OCI-LY1 (cell line): Measurements from ENCODE around the gene HTR6.

ENCODE experiments used
- H2AFZ ChIP-seq: fragments of 200-600 bp; sonication (generic), shearing (Covaris generic); 2 replicates; pipeline ENCODE4 v1.6.0; 2014; ENCODE audit warnings: antibody characterized with exemption, mild to moderate bottlenecking, low read length
- H3F3A ChIP-seq: fragments of 200-600 bp; sonication (generic), shearing (Covaris generic); 2 replicates; pipeline ENCODE4 v1.6.0; 2014; ENCODE audit warnings: mild to moderate bottlenecking, antibody characterized with exemption, low read length, moderate library complexity; ENCODE audit not compliant: insufficient read depth
- H3K27ac ChIP-seq: fragments of 200-600 bp; sonication (generic); 2 replicates; pipeline ENCODE4 v1.5.1; 2014; ENCODE audit warnings: low read length, mixed run types, mild to moderate bottlenecking, low read depth; ENCODE audit not compliant: poor library complexity, severe bottlenecking
- H3K27me3 ChIP-seq: fragments of 200-600 bp; sonication (generic); 2 replicates; pipeline ENCODE4 v1.6.0; 2014; ENCODE audit warnings: antibody characterized with exemption, mild to moderate bottlenecking, low read length, moderate library complexity; ENCODE audit not compliant: insufficient read depth
- H3K36me3 ChIP-seq: fragments of 200-600 bp; sonication (generic); 2 replicates; pipeline ENCODE4 v1.6.1; 2014; ENCODE audit warnings: mild to moderate bottlenecking, antibody characterized with exemption, low read length, moderate library complexity, mixed read lengths; ENCODE audit not compliant: insufficient read depth
- H3K4me1 ChIP-seq: fragments of 200-600 bp; sonication (generic); 2 replicates; pipeline ENCODE4 v1.5.1; 2014; ENCODE audit warnings: mild to moderate bottlenecking, low read length, moderate library complexity; ENCODE audit not compliant: insufficient read depth, severe bottlenecking
- H3K4me2 ChIP-seq: fragments of 200-600 bp; sonication (generic), shearing (Covaris generic); 2 replicates; pipeline ENCODE4 v1.6.1; 2014; ENCODE audit warnings: low read length
- H3K4me3 ChIP-seq: fragments of 200-600 bp; sonication (generic); 2 replicates; pipeline ENCODE4 v1.5.1; 2014; ENCODE audit warnings: low read length, low read depth, mild to moderate bottlenecking, mixed read lengths; ENCODE audit not compliant: poor library complexity, severe bottlenecking
- H3K79me2 ChIP-seq: fragments of 200-600 bp; shearing (Covaris generic); 2 replicates; pipeline ENCODE4 v1.6.1; 2016; ENCODE audit warnings: mixed run types, low read length, mixed read lengths; ENCODE audit not compliant: insufficient read depth
- H3K9ac ChIP-seq: fragments of 200-600 bp; sonication (generic), shearing (Covaris generic); 2 replicates; pipeline ENCODE4 v1.6.1; 2014; ENCODE audit warnings: mild to moderate bottlenecking, low read length, mixed read lengths
- H3K9me2 ChIP-seq: fragments of 200-600 bp; sonication (generic), shearing (Covaris generic); 2 replicates; pipeline ENCODE4 v1.6.1; 2014; ENCODE audit warnings: low read depth, mild to moderate bottlenecking, low read length, mixed read lengths
- H3K9me3 ChIP-seq: fragments of 200-600 bp; shearing (Covaris generic); 2 replicates; pipeline ENCODE4 v1.6.1; 2014; ENCODE audit warnings: low read length, mixed read lengths
- H4K20me1 ChIP-seq: fragments of 200-600 bp; sonication (generic), shearing (Covaris generic); 2 replicates; pipeline ENCODE4 v1.6.0; 2016; ENCODE audit warnings: mild to moderate bottlenecking, low read length; ENCODE audit not compliant: insufficient read depth
- EZH2 ChIP-seq: fragments of 200-600 bp; sonication (generic), shearing (Covaris generic); IDR thresholded peaks from 2 replicates; pipeline ENCODE4 v1.8.0; 2017; ENCODE audit warnings: borderline replicate concordance, mixed run types, mild to moderate bottlenecking, antibody characterized with exemption, low read length, moderate library complexity, mixed read lengths
- TF ChIP-seq, protein P1 (sequence below): fragments of 200-600 bp; sonication (generic), shearing (Covaris generic); IDR thresholded peaks from 2 replicates; pipeline ENCODE4 v1.5.1; 2017; ENCODE audit warnings: mild to moderate bottlenecking, antibody characterized with exemption, low read length, moderate library complexity, mixed read lengths

Gene HTR6

DNA sequence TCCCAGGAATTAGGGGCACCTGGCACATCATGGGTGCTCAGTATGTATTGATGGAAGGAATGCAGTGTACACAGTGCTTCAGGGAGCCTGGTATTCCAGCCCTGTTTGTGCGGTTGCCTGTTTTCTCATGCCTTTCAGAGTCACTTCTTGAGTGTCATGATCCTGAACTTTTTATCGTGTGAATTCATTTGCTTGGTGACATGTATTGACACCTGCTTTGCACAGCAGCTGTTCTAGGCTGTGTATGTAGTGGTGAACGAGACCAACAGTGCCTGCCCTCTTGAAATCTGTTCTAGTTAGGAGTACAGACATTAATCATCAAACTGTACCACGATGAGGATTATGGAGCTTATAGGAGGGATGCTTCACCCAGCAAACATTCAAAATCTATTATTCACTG lies 6.1 kb downstream of the HTR6 start:
- no peak overlapping the region for H3K9ac ChIP-seq
- H3K9me3 ChIP-seq = no peaks in the 10 kb centered on the region
- no peaks in the 10 kb centered on the region for H3K36me3 ChIP-seq
- H3K4me2 ChIP-seq = no peak overlapping the region
- H3F3A ChIP-seq = no peaks in the 10 kb centered on the region
- no peaks in the 10 kb centered on the region for H3K4me1 ChIP-seq
- H4K20me1 ChIP-seq = no peaks in the 10 kb centered on the region
- no peaks in the 10 kb centered on the region for H3K27me3 ChIP-seq
- H3K27ac ChIP-seq = no peak overlapping the region
- H2AFZ ChIP-seq = no peak overlapping the region
- H3K9me2 ChIP-seq = no peaks in the 10 kb centered on the region
- H3K4me3 ChIP-seq = no peak overlapping the region
- TF ChIP-seq, protein P1, sequence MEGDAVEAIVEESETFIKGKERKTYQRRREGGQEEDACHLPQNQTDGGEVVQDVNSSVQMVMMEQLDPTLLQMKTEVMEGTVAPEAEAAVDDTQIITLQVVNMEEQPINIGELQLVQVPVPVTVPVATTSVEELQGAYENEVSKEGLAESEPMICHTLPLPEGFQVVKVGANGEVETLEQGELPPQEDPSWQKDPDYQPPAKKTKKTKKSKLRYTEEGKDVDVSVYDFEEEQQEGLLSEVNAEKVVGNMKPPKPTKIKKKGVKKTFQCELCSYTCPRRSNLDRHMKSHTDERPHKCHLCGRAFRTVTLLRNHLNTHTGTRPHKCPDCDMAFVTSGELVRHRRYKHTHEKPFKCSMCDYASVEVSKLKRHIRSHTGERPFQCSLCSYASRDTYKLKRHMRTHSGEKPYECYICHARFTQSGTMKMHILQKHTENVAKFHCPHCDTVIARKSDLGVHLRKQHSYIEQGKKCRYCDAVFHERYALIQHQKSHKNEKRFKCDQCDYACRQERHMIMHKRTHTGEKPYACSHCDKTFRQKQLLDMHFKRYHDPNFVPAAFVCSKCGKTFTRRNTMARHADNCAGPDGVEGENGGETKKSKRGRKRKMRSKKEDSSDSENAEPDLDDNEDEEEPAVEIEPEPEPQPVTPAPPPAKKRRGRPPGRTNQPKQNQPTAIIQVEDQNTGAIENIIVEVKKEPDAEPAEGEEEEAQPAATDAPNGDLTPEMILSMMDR = no peak
- TF ChIP-seq EZH2 = no peak
- no peaks in the 10 kb centered on the region for H3K79me2 ChIP-seq

DNA sequence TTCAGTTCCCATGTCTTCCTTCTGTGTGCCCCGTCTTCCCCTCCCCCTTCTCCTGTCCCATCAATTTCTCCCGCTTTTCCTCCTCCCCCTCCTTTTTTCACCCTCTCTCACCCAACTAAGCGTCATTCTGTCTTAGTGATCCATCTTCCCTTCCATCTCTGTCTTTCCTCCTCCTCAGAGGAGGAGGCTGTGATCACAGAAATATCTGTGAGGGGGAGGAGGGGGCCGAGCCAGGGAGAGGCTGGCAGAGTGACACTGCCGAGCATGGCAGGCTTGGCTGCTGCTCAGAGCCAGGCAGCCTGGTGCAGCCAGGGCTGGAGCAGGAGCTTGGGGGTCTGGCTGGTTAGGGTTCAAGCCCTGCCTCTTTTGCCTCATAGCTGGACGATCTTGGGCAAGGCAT lies 7.6 kb downstream of the HTR6 start:
- no peaks in the 10 kb centered on the region for H3K36me3 ChIP-seq
- no peaks in the 10 kb centered on the region for H3K79me2 ChIP-seq
- no peak overlapping the region for H3K4me3 ChIP-seq
- no peaks in the 10 kb centered on the region for H3K9me2 ChIP-seq
- H4K20me1 ChIP-seq = no peaks in the 10 kb centered on the region
- no peak for TF ChIP-seq EZH2
- no peaks in the 10 kb centered on the region for H3K9me3 ChIP-seq
- no peak overlapping the region for H3K9ac ChIP-seq
- H3K4me2 ChIP-seq = no peak overlapping the region
- no peak overlapping the region for H2AFZ ChIP-seq
- H3K27ac ChIP-seq = no peak overlapping the region
- H3K27me3 ChIP-seq = no peaks in the 10 kb centered on the region
- no peaks in the 10 kb centered on the region for H3F3A ChIP-seq
- H3K4me1 ChIP-seq = no peaks in the 10 kb centered on the region

DNA sequence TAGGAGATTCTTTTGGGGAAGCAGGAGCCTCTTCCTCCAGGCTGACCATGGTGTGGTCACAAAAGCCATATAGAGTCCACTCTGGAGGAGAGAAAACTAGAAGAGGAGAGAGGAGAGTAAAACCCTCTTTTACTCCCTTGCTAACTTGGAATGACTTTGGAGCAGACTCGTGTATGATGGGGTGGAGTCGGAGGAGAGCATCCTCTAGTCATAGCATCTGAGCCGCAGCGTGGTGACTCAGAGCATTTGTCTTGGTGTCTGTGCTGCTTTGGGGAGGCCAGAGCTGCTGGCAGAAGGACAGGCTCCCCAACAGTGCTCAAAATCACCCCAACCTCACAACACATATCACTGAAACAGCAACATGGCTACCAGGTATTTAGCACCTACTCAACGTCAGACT lies 11.1 kb downstream of the HTR6 start:
- H3K4me2 ChIP-seq = no peak overlapping the region
- H3K9me3 ChIP-seq = no peaks in the 10 kb centered on the region
- no peak overlapping the region for H3K4me3 ChIP-seq
- no peak overlapping the region for H2AFZ ChIP-seq
- TF ChIP-seq, protein P1 = no peak
- no peak for TF ChIP-seq EZH2
- no peaks in the 10 kb centered on the region for H3K27me3 ChIP-seq
- H4K20me1 ChIP-seq = no peaks in the 10 kb centered on the region
- H3K9me2 ChIP-seq = no peaks in the 10 kb centered on the region
- H3K36me3 ChIP-seq = no peaks in the 10 kb centered on the region
- no peaks in the 10 kb centered on the region for H3K4me1 ChIP-seq
- H3K9ac ChIP-seq = no peak overlapping the region
- no peaks in the 10 kb centered on the region for H3F3A ChIP-seq
- no peaks in the 10 kb centered on the region for H3K79me2 ChIP-seq
- H3K27ac ChIP-seq = no peak overlapping the region

DNA sequence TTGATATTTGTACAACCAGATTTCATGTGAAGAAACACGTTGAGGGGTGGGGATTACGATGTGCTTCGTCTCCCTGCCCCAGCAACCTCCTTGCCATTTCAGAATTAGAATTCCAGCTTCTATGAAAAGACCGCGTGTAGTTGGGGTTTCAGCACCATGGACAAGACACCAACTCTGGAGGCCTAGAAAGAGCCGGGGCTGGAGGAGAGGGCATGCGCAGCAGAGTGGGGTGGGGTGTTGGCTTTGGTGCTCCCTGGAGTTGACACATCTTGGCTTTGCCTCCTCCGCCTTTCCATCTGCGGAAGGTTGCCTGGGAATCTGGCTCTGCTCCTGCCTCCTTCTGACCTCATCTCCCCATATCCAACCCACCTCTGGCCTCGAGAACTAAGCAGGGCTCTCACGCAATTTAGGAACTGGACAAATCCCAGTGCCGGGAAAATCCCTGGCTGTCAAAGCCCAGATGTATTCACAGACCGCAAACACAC lies 11.8 kb downstream of the HTR6 start:
- Histone ChIP-seq H3K27me3 (no peaks in the 10 kb centered on the region), H3F3A (no peaks in the 10 kb centered on the region), H4K20me1 (no peaks in the 10 kb centered on the region), H3K4me2 (no peak overlapping the region), H3K9ac (no peak overlapping the region), H3K36me3 (no peaks in the 10 kb centered on the region), H3K9me3 (no peaks in the 10 kb centered on the region), H3K79me2 (no peaks in the 10 kb centered on the region), H2AFZ (no peak overlapping the region), H3K4me1 (no peaks in the 10 kb centered on the region), H3K9me2 (no peaks in the 10 kb centered on the region), H3K4me3 (no peak overlapping the region), H3K27ac (no peak overlapping the region)
- TF ChIP-seq, protein P1 = no peak
- TF ChIP-seq EZH2 = no peak
